Measurements from ENCODE around the gene PDZD11.

- TF ChIP-seq, protein P1, sequence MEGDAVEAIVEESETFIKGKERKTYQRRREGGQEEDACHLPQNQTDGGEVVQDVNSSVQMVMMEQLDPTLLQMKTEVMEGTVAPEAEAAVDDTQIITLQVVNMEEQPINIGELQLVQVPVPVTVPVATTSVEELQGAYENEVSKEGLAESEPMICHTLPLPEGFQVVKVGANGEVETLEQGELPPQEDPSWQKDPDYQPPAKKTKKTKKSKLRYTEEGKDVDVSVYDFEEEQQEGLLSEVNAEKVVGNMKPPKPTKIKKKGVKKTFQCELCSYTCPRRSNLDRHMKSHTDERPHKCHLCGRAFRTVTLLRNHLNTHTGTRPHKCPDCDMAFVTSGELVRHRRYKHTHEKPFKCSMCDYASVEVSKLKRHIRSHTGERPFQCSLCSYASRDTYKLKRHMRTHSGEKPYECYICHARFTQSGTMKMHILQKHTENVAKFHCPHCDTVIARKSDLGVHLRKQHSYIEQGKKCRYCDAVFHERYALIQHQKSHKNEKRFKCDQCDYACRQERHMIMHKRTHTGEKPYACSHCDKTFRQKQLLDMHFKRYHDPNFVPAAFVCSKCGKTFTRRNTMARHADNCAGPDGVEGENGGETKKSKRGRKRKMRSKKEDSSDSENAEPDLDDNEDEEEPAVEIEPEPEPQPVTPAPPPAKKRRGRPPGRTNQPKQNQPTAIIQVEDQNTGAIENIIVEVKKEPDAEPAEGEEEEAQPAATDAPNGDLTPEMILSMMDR (IDR thresholded peaks at IDR 0.05) = no peak
- no peak for TF ChIP-seq POLR2A (IDR thresholded peaks at IDR 0.05)
Measured at GRCh38 chrX:70292788-70293187, 3.1 kb upstream of the PDZD11 start.
